ENCODE results near the gene GNA14. TPM values are rescaled to one million over a fixed set of nuclear protein-coding genes. Genes with fewer than 3 reads are reported as not detected.
A peak's percentile ranks its signal among the peaks of the same experiment; 100 is the strongest.

GNA14 gene
- polyA plus RNA-seq, 1 donor from 2014 or later, result 0.40 TPM

- no peaks in the 10 kb centered on the region for H3K27me3 ChIP-seq (ENCODE audit: insufficient read depth, low read depth, low read length)
- no peaks in the 10 kb centered on the region for H4K20me1 ChIP-seq (ENCODE audit: insufficient read depth)
- no peaks in the 10 kb centered on the region for H3K79me2 ChIP-seq (replicated peaks; ENCODE audit: insufficient read depth, low read length)
- H3K36me3 ChIP-seq (ENCODE audit: insufficient read depth, low read length), result no peaks in the 10 kb centered on the region
- no peaks in the 10 kb centered on the region for H3K9me3 ChIP-seq (ENCODE audit: low read length)
- TF ChIP-seq EP300 (conservative IDR thresholded peaks at IDR 0.05; ENCODE audit: poor library complexity, severe bottlenecking), result no peak
- TF ChIP-seq, protein P1, sequence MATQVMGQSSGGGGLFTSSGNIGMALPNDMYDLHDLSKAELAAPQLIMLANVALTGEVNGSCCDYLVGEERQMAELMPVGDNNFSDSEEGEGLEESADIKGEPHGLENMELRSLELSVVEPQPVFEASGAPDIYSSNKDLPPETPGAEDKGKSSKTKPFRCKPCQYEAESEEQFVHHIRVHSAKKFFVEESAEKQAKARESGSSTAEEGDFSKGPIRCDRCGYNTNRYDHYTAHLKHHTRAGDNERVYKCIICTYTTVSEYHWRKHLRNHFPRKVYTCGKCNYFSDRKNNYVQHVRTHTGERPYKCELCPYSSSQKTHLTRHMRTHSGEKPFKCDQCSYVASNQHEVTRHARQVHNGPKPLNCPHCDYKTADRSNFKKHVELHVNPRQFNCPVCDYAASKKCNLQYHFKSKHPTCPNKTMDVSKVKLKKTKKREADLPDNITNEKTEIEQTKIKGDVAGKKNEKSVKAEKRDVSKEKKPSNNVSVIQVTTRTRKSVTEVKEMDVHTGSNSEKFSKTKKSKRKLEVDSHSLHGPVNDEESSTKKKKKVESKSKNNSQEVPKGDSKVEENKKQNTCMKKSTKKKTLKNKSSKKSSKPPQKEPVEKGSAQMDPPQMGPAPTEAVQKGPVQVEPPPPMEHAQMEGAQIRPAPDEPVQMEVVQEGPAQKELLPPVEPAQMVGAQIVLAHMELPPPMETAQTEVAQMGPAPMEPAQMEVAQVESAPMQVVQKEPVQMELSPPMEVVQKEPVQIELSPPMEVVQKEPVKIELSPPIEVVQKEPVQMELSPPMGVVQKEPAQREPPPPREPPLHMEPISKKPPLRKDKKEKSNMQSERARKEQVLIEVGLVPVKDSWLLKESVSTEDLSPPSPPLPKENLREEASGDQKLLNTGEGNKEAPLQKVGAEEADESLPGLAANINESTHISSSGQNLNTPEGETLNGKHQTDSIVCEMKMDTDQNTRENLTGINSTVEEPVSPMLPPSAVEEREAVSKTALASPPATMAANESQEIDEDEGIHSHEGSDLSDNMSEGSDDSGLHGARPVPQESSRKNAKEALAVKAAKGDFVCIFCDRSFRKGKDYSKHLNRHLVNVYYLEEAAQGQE (IDR thresholded peaks at IDR 0.05; ENCODE audit: borderline replicate concordance), result no peak
- no peak for TF ChIP-seq TAF1 (IDR thresholded peaks at IDR 0.05; ENCODE audit: low read depth)
- peak; percentile 60 for TF ChIP-seq SMC3 (conservative IDR thresholded peaks at IDR 0.05; ENCODE audit: poor library complexity)
- no peak for TF ChIP-seq MXI1 (conservative IDR thresholded peaks at IDR 0.05; ENCODE audit: poor library complexity, severe bottlenecking)
- TF ChIP-seq, protein P2, sequence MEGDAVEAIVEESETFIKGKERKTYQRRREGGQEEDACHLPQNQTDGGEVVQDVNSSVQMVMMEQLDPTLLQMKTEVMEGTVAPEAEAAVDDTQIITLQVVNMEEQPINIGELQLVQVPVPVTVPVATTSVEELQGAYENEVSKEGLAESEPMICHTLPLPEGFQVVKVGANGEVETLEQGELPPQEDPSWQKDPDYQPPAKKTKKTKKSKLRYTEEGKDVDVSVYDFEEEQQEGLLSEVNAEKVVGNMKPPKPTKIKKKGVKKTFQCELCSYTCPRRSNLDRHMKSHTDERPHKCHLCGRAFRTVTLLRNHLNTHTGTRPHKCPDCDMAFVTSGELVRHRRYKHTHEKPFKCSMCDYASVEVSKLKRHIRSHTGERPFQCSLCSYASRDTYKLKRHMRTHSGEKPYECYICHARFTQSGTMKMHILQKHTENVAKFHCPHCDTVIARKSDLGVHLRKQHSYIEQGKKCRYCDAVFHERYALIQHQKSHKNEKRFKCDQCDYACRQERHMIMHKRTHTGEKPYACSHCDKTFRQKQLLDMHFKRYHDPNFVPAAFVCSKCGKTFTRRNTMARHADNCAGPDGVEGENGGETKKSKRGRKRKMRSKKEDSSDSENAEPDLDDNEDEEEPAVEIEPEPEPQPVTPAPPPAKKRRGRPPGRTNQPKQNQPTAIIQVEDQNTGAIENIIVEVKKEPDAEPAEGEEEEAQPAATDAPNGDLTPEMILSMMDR (IDR thresholded peaks at IDR 0.05; ENCODE audit: poor library complexity, severe bottlenecking), result peak; percentile 67
- no peak for TF ChIP-seq POLR2AphosphoS5 (IDR thresholded peaks at IDR 0.05)
- no peak for TF ChIP-seq EZH2 (IDR thresholded peaks at IDR 0.05; ENCODE audit: borderline replicate concordance, insufficient read depth, low read length, poor library complexity, severe bottlenecking)
- TF ChIP-seq RAD21 (conservative IDR thresholded peaks at IDR 0.05), result peak; percentile 56
- no peaks in the 10 kb centered on the region for H3K9me2 ChIP-seq (ENCODE audit: insufficient read depth, low read length)
- no peaks in the 10 kb centered on the region for H3F3A ChIP-seq (ENCODE audit: insufficient read depth, low read length, poor library complexity, severe bottlenecking)
- H3K9ac ChIP-seq (ENCODE audit: low read length), result no peak overlapping the region
- H3K27ac ChIP-seq (ENCODE audit: low read length), result no peak overlapping the region
- no peak overlapping the region for H3K4me3 ChIP-seq (ENCODE audit: low read length)
- no peak overlapping the region for H3K4me2 ChIP-seq (ENCODE audit: low read length)
- no peak overlapping the region for H2AFZ ChIP-seq (ENCODE audit: low read depth, low read length)
These were observed 190.1 kb downstream of the GNA14 start for GRCh38 chr9:77457916-77458592.

- Histone ChIP-seq H3K27ac (ENCODE audit: low read length) (no peak overlapping the region), H2AFZ (ENCODE audit: low read depth, low read length) (no peak overlapping the region), H4K20me1 (ENCODE audit: insufficient read depth) (no peaks in the 10 kb centered on the region), H3K9me2 (ENCODE audit: insufficient read depth, low read length) (no peaks in the 10 kb centered on the region), H3K79me2 (replicated peaks; ENCODE audit: insufficient read depth, low read length) (no peaks in the 10 kb centered on the region), H3K9me3 (ENCODE audit: low read length) (no peaks in the 10 kb centered on the region), H3K4me3 (ENCODE audit: low read length) (no peak overlapping the region), H3K27me3 (ENCODE audit: insufficient read depth, low read depth, low read length) (no peaks in the 10 kb centered on the region), H3K36me3 (ENCODE audit: insufficient read depth, low read length) (no peaks in the 10 kb centered on the region), H3K4me2 (ENCODE audit: low read length) (no peak overlapping the region), H3K9ac (ENCODE audit: low read length) (no peak overlapping the region), H3F3A (ENCODE audit: insufficient read depth, low read length, poor library complexity, severe bottlenecking) (no peaks in the 10 kb centered on the region)
- TF ChIP-seq, protein P1 (IDR thresholded peaks at IDR 0.05; ENCODE audit: borderline replicate concordance), result no peak
- TF ChIP-seq EP300 (conservative IDR thresholded peaks at IDR 0.05; ENCODE audit: poor library complexity, severe bottlenecking), result no peak
- TF ChIP-seq, protein P2 (IDR thresholded peaks at IDR 0.05; ENCODE audit: poor library complexity, severe bottlenecking), result peak; percentile 69
- TF ChIP-seq TAF1 (IDR thresholded peaks at IDR 0.05; ENCODE audit: low read depth), result no peak
- TF ChIP-seq SMC3 (conservative IDR thresholded peaks at IDR 0.05; ENCODE audit: poor library complexity), result peak; percentile 60
- TF ChIP-seq POLR2AphosphoS5 (IDR thresholded peaks at IDR 0.05), result no peak
- TF ChIP-seq EZH2 (IDR thresholded peaks at IDR 0.05; ENCODE audit: borderline replicate concordance, insufficient read depth, low read length, poor library complexity, severe bottlenecking), result no peak
- peak; percentile 53 for TF ChIP-seq RAD21 (conservative IDR thresholded peaks at IDR 0.05)
These were observed 191.2 kb downstream of the GNA14 start for GRCh38 chr9:77456829-77457437.
